ENCODE measurements around the gene WDCP. TPM values are rescaled to one million over a fixed set of nuclear protein-coding genes. Genes with fewer than 3 reads are reported as not detected.

WDCP gene
- total RNA-seq, 1 experiment from 2014 or later = 36.9 TPM

DNA sequence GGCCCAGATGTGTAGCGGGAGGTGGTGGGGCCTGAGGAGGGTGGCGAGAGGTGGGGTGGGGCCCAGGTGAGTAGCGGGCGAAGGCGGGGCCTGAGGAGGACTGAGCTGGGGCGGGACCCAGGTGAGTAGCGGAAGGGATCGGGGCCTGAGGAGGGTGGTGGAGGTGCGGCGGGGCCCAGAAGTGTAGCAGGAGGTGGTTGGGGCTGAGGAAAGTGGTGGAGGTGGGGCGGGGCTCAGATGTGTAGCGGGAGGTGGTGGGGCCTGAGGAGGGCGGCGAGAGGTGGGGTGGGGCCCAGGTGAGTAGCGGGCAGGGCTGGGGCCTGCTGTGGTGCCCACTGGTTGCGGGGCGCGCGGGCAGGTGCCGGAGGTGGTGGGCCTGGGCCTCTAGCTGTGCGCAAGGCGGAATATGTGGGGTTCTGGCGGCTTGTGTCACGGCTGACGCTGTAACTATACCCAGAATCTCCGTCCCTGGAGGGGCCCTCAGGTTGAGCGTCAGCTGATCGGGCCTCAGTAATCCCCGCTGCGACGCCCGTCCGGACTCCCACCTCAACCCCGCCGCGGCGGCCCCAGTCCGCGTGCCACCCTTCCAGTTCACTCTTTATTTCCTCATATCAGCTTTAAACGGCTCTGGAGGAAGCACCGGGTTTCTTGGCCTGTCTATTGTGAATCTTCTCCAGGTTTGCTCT lies 29.8 kb upstream of the WDCP start:
- H3K23ac ChIP-seq (ENCODE audit: insufficient read length, low read depth, low read length) = no peak overlapping the region
- no peaks in the 10 kb centered on the region for H3K79me1 ChIP-seq (ENCODE audit: insufficient read depth, low read depth, low read length, poor library complexity, severe bottlenecking)
- H2BK20ac ChIP-seq (ENCODE audit: low read depth, low read length, poor library complexity, severe bottlenecking) = no peak overlapping the region
- H4K8ac ChIP-seq (replicated peaks; ENCODE audit: insufficient read length, low read depth, low read length) = no peak overlapping the region
- H3K27me3 ChIP-seq (ENCODE audit: insufficient read depth, low read length) = no peaks in the 10 kb centered on the region
- peaks cover 19 to 53% (median 51%) of the 10 kb centered on the region in 3 experiments for H3K36me3 Mint-ChIP-seq (ENCODE audit: insufficient read depth in 1 of 3, low read depth in 3 of 3)
- no peak overlapping the region for H2BK12ac ChIP-seq (ENCODE audit: insufficient read length, low read depth, low read length)
- DNase-seq = no peak
- no peaks in the 10 kb centered on the region for H4K20me1 ChIP-seq (ENCODE audit: control insufficient read depth, insufficient read depth, insufficient read length)
- no peak overlapping the region for H4K5ac ChIP-seq (ENCODE audit: insufficient read length, low read depth, low read length)
- no peak overlapping the region for H3K27ac ChIP-seq (ENCODE audit: insufficient read length, low read depth, low read length)
- WGBS (ENCODE audit: extremely low coverage, insufficient read length, low lambda C conversion rate) = no CpG with 5 or more reads among the region's 41 CpGs
- H3T11ph ChIP-seq (ENCODE audit: low read length) = no peak overlapping the region
- H3K23me2 ChIP-seq (ENCODE audit: insufficient read length, low read depth, low read length, poor library complexity, severe bottlenecking) = peaks cover 11% of the 10 kb centered on the region
- no peaks in the 10 kb centered on the region for H3K27me3 Mint-ChIP-seq (ENCODE audit: low read depth)
- peak overlapping the region; percentile 74 for H3K4me2 ChIP-seq (ENCODE audit: insufficient read depth, insufficient read length, low read length)
- H3K9me3 ChIP-seq (ENCODE audit: control insufficient read depth, low read depth, low read length) = no peaks in the 10 kb centered on the region
- H3K4ac ChIP-seq (ENCODE audit: low read depth, low read length) = no peak overlapping the region
- no peak overlapping the region for H2BK15ac ChIP-seq (ENCODE audit: low read depth, low read length)
- no peak overlapping the region for H2AK5ac ChIP-seq (ENCODE audit: insufficient read length, low read length)
- no peaks in the 10 kb centered on the region; the same call in 1 of the 2 replicates for H3K79me2 ChIP-seq (ENCODE audit: insufficient read depth, low read length)
- H3K4me1 Mint-ChIP-seq = peaks cover 17 to 19% of the 10 kb centered on the region in 2 experiments
- no peak overlapping the region for H2AFZ ChIP-seq (ENCODE audit: low read length)
- TF ChIP-seq, protein P1, sequence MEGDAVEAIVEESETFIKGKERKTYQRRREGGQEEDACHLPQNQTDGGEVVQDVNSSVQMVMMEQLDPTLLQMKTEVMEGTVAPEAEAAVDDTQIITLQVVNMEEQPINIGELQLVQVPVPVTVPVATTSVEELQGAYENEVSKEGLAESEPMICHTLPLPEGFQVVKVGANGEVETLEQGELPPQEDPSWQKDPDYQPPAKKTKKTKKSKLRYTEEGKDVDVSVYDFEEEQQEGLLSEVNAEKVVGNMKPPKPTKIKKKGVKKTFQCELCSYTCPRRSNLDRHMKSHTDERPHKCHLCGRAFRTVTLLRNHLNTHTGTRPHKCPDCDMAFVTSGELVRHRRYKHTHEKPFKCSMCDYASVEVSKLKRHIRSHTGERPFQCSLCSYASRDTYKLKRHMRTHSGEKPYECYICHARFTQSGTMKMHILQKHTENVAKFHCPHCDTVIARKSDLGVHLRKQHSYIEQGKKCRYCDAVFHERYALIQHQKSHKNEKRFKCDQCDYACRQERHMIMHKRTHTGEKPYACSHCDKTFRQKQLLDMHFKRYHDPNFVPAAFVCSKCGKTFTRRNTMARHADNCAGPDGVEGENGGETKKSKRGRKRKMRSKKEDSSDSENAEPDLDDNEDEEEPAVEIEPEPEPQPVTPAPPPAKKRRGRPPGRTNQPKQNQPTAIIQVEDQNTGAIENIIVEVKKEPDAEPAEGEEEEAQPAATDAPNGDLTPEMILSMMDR (conservative IDR thresholded peaks at IDR 0.05) = no peak
- peaks cover 3% of the 10 kb centered on the region; the same call in 1 of the 2 replicates for H3K4me1 ChIP-seq (ENCODE audit: insufficient read depth, low read length)
- peak overlapping the region; percentile 77 to 97 for H3K4me3 Mint-ChIP-seq
- H2BK120ac ChIP-seq (ENCODE audit: low read depth, low read length, poor library complexity, severe bottlenecking) = no peak overlapping the region
- H3K9ac ChIP-seq (ENCODE audit: extremely low read depth, insufficient read length, low read length) = peak overlapping the region; percentile 50
- peak overlapping the region; percentile 31 to 91 (median 90); a peak in 5 of 7 replicates for H3K27ac Mint-ChIP-seq
- peak overlapping the region; percentile 6 for H3K18ac ChIP-seq (ENCODE audit: insufficient read length, low read depth, low read length)
- peak overlapping the region; percentile 73 for H3K14ac ChIP-seq (ENCODE audit: insufficient read depth, low read length)
- no peak overlapping the region for H3K56ac ChIP-seq (ENCODE audit: insufficient read length, low read depth, low read length)
- H2BK5ac ChIP-seq (ENCODE audit: insufficient read length, low read length) = no peak overlapping the region
- H4K91ac ChIP-seq (ENCODE audit: insufficient read length, low read depth, low read length) = no peak overlapping the region
- H3K9me3 Mint-ChIP-seq = no peaks in the 10 kb centered on the region
